GM19193 (cell line): ENCODE results near the gene ADRA2B.

Source experiments
- POLR2A ChIP-seq: IDR thresholded peaks from 4 replicates; pipeline ENCODE4 v1.6.1; 2011; ENCODE audit not compliant: insufficient read depth, insufficient read length; ENCODE audit errors: extremely low read depth

The ADRA2B gene

GRCh38 chr2:96116424-96116878 is at the start of gene ADRA2B:
Gene ADRA2B, minus strand, starts transcription at chr2:96116571. Its CDS starts 422 bp downstream, at chr2:96116149.
- TF ChIP-seq POLR2A: no peak

DNA sequence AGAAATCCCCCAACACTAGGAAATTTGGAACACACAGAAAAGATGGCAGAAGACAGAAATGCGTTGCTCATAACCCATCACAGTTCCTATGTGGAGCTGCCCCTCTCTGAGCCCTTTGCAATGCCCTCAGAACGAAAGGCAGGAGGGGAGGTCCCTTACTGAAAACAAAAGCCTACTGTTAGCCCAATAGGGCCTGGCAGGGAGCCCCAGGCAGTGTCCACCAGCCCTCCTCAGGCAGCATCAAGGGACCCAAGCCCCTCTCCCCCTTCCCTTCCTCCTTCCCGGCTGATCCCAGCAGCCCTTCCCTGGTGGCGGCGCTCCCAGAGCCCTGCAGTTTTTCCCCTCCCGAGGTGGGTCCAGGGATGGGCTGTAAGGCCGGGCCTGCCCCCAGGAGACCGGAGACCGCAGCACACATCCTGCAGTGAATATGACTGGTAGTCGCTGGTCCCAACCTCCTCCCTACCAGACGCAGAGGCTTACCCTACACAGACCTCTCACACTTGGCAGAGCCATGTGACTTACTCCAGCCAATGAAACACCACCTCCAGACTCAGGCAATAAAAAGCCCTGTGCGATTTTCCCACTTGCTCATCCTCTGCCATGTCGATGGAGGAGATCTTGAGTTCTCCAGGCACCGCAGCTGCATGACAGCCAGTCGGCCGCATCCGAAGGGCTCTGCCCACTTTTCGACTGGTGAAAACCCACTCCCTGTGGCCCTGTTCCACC is 48.3 kb upstream of the ADRA2B start:
- peak; percentile 72 for TF ChIP-seq POLR2A

DNA sequence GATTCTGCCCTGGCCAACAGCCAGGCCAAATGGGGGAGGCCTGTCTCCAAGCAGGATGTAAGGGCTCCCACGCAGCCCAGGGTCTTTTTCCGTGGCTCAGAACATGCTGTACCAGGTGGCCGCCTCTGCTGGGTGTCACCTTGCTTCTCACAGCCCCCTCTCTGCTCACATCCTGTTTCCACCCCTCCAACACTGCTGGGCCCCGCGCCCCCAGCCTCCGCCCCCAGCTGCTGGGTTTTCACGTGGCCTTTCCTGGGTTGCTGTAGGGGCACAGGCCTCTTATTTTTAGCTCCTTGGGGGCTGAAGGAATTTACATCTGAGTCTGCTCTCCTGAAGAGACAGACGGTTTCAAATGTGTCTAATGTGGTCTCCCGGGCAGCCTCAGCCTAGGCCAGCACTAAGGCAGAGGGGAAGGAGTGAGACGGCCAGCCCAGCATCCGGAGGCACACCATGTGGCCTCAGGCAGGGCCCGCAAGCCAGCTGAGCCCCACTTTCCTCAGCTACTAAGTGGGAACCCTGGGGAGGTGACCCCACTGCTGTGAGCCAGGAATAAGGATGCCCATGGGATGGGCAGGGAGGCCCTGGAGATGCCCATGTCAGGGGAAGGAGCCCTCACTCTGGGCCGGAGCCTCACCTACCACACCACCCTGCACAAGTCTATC is 47.5 kb upstream of the ADRA2B start:
- TF ChIP-seq POLR2A: peak; percentile 69

DNA sequence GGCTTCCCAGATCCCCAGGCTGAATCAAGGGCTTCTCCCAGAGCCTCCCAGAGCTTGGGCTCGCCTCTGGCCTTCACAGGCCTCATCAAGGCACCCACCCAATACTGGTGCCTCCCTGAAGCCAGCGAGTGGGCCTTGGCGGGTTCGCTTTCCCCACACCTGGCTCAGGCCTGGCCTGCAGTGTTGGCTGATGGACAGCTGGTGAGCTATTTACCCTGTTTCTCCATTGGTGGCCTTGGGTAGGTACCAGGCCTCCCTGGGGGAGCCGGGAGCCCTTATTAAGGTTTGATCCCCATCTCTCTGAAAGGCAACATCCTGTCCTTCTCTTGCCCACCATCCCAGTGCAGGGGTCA is 47.0 kb upstream of the ADRA2B start:
- no peak for TF ChIP-seq POLR2A

DNA sequence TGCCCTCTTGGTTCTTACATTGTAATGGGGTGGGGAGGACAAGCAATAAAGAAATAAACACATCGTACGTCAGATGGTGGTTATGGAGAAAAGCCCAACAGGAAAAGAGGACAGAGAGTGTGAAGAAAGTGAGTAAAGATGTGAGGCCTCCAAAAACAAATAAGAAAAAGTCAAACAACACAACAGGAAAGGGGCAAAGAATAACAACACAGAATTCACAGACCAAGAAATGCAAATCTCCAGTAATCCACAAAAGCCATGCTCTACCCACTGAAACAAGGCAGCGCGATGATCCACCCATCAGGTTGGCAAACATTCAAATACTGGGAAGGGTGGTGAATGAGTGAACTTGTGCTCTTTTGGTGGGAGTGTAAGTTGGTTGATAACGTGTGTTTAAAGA is 45.5 kb upstream of the ADRA2B start:
- TF ChIP-seq POLR2A: no peak

DNA sequence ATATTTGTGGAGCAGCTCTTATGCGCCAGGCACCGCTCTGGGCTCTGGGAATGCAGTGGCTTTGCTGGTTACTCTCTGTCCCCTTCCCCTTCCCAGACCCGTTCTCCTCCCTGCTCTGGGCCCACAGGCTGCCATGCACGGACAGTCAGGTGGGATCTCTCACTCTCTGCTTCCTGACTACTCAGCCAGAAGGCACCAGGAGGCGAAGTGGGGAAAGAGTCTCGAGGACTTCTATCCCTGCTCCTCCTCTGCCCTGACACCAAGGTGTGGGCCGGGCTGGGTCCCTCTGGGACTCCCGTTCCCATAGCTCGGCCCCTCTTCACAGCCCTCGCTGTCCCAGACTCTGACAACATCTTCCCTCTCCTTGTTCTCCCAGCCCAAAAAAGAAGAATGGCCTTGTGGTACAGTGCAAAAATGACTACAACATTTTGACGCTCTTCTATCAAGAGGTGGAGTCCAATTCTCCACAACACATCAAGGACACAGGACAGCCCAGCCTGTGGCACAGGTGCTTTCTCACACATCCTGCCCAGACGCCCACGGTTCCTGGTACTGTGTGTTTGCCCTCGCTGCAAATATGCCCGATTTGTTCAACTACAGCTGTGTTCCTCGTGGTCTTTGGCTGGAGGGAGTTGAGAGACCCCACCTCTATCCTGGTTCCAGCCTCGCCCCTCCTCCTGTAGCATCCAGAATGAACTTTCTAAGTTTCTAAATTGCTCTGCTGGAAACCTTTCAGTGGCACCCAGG is 42.9 kb upstream of the ADRA2B start:
- TF ChIP-seq POLR2A: no peak

DNA sequence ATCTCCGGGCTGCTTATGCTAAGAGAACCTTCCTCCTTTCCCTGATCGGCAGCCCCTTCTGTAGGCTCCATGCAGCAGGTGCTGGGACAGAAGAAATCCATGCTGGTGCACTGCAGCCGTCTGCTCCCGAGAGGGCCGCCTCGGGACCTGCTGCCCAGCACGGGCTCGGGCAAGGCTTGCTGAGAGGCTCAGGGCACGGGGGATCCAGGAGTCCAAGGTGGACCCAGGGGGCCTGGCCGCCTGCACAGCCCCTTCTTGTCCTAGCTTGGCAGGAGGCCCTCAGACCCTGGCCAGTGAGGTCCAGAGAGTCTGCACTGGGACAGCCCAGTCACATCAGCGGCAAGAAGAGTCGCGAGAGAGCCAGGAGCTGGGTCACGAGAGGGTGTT is 42.2 kb upstream of the ADRA2B start:
- no peak for TF ChIP-seq POLR2A

DNA sequence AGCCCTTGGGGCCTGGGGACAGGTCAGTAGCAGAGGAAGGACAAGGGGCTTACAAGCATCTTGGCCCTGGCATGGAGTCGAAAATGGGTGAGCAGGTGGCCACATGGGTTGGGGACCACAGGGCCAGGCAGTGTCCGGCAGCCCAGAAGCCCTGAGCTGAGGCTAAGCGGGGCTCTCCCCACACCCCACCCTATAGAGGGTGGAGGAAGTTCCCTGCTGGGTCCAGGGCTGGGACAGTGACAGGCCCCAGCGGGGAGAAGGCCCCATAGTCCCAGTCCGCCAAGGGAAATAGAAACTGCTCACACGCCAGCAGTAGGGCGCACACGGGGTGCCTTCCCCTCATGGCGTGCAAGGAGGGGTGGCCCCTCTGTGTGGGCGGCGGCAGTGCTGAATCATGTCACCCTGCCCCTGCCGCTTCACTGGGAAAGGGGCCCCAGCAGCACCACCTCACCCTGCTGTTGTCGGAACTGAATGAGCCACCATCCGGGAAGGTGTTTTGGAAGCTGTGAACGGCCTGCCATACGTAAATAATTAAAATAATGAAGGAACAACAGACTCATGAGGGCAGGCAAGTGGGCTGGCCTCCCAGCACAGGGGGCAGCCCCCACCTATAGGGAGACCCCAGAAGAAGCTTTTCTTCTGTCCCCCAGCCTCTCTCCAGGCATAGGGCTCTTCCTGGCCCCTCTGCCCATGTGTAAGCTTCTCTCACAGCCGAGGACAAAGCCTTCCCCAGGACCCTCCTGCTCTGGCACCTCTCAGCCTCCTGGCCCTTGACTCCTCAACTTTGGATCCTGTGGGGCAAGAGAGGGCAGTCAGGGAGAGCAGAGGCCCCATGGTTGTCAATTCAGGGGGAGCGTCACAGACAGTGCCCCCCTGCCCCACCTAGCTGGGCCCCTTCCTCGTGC is 41.5 kb upstream of the ADRA2B start:
- TF ChIP-seq POLR2A: peak; percentile 75

GRCh38 chr2:96156926-96157648 is 40.7 kb upstream of the ADRA2B start:
- TF ChIP-seq POLR2A: peak; percentile 22

- TF ChIP-seq POLR2A: no peak
Observed at GRCh38 chr2:96156011-96156820, 39.8 kb upstream of the ADRA2B start.

DNA sequence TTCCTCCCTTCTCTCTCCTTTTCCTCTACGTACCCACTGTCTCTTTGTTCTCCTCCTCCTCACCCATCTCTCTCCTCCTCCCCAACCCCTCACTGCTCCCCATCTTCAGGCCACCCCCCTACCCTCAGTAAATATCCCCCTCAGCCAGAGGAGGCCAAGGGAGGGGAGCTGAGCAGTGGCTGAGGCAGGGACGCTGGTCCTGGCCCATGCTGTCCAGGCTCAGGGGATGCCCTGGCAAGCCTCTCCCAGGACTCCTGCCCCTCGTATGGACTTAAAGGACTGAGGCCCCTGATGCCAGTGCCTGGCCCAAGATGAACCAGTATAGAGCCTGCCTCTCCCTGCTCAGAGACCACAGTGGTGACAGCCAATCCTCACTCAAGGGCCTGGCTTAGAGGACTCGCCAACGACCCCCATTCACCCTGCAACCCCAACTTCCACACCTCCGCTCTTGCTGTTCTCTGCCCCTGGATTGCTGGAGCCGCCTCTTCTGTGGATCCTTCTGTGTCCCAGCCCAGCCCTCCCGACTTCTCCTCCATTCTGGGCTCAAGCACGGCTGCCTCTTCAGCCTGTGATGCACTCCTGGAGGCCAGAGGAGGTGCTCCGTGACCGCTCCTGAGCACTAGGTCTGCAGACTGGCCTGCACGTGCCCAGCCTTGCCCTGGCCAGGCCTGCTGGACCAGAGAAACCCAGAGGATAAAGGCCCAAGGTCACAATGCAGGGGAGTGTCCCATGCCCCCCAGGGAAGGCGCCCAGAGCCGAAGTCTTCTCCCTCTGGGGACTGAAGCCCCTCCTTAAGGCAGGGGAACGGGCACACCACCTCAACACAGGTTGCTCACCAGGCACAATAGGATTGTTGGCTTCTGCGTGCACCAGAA is 38.4 kb upstream of the ADRA2B start:
- no peak for TF ChIP-seq POLR2A

DNA sequence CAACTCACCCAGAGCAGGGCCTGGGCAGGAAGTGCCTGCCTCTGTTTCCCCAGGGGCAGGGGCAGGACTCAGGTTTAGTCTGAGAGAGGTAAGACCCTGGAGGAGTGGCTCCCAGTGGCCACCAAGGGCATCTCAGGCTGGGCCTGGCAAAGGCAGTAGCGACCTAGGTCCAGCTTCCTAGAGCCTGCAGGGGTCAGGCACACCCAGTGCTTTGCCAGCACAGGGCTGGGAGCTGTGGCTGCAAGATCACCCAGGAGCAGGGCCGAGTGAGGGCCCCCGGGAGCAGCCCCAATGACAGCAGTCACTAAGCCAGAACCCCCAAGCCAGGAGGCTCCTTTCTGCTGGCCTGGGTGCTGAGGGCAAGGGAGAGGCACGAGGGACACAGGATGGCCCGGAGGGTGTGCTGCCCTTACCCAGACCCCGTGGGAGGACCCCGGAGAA is 37.6 kb upstream of the ADRA2B start:
- no peak for TF ChIP-seq POLR2A
